ENCODE data around the gene ALDH3A1.
A peak's percentile ranks its signal among the peaks of the same experiment; 100 is the strongest.

ALDH3A1 gene

DNA sequence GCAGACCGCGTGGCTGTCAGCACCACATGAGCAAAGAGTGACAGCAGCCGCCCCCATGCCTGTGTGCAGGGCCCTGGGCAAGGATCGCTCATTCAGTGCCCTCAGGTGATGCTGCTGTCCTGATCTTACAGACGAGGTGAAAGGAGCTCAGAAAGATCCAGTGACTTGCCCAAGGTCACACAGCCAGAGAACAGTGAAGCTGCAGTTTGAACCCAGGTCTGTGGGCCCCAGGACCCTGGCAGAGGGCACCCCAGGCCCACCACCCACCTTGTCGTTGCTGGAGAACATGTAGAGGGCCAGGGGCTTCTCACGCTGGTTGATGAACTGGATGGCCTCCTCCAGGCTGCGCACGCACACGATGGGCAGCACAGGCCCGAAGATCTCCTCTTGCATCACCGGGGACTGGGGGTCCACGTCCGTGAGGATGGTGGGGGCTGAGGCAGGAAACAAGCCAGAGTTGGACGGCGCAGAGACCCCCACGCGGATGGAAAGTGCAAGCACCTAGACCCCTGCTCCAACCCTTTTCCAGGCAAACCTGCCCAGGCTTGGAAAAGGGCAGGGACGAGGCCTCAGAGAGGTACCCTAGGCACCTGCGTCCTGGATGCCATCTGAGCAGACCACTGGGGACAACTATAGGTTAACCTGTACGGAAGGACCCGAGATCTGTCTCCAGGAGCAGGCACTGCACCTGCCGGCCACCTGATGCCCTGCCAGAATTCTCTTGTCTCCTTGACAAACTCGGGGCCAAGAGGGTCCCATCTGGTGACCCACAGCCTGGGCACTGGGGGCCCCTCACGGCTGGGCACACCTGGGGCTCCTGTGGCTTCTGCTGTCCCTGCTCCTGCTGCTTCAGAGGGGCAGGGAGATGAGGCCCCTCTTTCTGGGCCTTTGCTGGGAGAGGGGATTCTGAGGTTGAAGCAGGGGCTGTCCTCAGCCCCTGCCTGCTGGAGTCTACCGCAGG lies 8.6 kb downstream of the ALDH3A1 start:
- DNase-seq: no peak

DNA sequence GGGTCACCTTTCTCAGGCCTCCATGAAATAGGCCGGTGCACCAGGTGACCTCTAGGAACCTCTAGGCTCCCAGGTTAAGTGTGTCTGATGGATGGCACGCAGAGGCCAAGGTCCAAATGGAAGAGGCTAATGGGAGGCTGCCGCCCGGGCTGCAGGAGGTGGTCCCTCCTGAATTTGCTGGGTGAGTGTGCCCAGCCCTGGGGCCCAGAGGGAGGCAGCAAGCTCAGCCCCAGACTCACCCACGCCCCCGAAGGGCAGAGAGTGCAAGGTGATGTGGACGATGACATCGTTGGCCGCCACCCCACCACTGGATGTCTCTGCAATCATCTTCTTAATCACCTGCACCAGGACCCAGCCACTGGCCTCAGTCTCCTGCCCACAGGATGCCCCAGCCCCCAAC lies 9.3 kb downstream of the ALDH3A1 start:
- no peak for DNase-seq

DNA sequence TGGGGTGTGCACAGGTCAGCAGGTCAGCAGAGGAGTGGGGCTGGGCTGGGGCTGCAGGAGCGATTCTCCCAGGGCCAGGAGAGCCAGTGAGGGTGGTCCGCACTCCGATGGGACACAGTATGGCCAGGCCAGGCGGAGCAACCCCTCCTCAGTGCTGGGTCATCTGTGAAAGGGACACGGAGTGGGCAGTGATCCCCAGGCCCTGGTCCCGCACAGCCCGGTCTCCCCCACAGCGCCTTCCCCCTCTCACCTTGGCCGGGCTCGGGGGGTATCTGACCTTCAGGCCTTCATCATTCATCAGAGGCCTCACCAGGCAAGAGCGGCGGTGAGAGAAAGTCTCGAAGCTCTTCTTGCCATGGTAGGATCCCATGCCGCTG lies 10.0 kb downstream of the ALDH3A1 start:
- no peak for DNase-seq

DNA sequence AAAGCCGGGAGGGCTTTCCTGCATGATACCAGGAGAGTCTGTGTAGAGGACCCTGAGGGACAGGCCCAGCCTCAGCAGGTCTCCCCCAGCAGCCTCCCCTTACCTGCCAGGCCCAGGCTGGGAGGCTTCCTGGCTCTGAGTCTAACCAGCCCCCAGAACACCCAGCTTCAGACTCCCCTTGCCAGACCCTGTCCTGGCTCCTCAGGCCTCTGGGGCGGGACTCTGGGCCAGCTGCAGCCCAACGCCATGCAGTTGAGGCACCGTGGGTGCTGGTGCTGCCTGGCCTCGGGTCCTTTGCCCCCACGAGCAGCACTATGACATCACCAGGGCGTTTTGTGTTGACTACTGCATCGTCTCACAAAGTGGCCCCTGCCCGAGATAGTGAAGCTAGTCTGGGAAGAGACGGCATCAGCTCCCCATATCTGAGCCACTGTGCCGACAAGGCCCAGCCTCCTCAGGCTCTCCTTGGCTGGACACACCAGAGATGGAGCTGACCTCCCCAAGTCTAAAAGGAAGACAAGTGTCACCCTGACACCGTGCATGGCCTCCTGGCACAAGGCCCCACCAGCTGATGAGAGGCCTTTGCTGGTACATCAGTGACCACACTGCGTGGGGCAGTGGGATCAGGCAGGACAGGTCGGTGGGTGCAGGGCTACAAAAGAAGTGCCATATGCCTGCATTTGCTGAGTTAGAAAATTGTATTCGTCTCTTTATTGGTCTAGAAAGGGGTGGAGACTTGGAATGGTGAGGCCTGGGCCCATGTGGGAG lies 10.6 kb downstream of the ALDH3A1 start:
- no peak for DNase-seq

DNA sequence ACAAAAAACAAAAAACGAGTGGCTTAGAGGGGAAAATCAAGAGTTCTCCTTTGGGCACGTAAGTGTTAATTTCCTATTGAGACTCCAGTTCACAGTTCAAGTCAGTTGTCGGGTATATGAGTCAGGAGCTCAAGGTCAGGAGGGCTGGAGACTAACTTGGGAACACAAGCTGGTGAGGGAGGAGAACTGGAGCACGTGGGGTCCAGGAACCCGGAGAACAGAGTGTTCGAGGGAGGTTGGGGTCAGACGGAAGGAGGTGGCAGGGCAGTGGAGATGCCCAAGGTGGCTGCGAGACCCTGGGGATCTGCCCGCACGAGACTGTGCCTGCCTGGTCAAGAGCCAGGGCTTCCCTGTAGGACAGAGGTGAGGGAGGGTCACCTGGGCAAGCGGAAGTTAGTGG lies 12.0 kb downstream of the ALDH3A1 start:
- no peak for DNase-seq

DNA sequence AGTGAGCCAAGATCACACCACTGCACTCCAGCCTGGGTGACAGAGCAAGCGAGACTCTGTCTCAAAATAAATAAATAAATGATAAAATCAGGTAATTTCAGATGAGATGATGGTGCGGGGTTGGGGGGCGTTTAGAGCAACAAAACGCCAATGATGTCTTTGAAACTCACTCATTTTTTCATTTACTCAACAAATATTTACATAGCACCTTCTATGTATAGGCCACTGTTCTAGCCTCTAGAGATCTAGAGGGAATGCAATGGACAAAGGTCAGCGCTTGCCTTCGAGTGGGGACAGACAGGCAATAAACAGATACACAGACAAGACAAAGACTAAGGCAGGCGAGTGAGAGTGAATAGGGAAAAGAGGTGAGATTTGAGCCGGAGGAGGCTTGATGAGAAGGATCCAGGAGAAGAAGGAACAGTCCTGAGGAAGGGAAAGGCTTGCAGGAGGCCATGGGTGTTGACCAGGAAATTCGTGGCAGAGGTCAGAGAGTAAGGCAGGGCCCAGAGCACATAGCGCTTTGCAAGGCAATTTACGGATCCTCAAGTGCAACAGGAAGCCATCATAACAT lies 14.1 kb downstream of the ALDH3A1 start:
- no peak for DNase-seq

DNA sequence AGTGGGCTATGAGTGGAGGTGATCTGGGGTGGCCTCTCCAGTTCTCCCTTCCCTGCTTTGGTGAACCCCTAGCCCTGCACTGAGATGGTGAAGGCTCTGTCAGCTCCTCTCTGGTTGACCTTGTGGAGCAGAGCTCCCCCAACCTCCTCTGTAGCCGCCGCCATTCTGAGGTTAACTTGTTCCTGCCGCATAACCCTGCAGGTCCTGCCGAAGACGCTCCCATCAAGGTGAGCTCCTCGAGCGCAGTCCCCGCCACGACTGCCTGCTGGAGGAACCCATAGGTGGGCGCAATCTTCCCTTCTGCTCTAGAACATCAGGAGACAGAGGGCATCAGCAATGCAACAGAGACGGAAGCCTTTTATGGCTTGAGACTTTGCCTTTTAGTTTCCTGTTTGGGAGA lies 16.5 kb downstream of the ALDH3A1 start:
- no peak for DNase-seq

DNA sequence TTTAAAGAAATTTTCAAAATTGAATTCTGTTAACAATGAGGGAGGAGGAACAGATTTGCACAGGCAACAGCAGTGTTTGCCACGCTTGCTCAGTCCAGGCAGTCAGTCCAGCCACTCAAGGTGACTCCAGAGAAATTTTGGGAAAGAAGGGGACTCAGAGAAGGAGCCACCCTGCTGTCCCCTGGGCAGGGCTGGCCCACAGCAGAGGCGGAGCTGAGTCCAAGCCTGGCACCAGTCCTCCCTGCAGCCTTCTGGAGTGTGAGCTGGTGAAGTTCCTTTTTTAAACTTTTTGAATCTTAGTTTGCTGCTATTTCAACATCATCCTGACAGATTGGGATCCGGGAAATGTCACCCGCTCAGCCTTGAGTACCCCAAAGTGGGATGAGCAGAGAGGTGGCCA lies 17.3 kb downstream of the ALDH3A1 start:
- DNase-seq: no peak

DNA sequence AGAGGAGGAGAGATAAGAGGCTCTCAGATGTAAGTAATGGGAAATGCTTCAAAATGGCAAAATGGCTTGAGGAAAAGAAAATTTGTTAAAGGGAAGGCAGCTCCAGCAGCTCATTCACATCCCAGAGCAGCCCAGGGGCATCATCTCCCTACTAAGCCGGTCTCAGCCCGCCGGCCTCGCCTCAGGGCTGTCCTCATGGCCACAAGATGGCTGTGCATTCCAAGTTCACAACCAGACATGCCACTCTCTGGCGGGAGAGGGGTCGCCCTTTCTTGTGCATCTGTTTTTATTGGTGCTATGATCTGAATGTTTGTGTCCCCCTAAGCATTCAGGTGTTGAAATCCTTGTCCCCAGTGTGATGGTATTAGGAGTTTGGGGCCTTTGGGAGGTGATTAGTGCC lies 18.2 kb downstream of the ALDH3A1 start:
- DNase-seq: no peak

DNA sequence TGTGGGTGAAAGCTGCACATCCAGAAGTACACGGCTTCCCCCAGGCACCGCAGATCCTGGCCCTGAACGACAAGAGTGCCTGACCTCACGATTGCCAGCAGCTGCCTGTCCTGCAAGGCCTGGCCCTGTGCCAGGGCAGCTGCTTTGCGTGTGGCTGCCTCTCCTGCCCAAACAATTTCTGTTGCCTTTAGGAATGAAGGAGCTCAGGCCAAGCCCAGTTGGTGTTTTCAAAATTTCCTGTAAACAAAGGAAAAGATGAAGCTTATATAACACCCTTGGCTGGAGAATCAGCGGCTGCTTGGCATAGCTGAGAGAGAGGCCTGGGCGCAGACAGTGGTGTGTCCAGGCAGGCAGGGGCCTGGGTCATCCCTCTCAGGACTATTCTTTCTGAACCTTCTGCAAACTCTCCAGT lies 20.0 kb downstream of the ALDH3A1 start:
- no peak for DNase-seq

DNA sequence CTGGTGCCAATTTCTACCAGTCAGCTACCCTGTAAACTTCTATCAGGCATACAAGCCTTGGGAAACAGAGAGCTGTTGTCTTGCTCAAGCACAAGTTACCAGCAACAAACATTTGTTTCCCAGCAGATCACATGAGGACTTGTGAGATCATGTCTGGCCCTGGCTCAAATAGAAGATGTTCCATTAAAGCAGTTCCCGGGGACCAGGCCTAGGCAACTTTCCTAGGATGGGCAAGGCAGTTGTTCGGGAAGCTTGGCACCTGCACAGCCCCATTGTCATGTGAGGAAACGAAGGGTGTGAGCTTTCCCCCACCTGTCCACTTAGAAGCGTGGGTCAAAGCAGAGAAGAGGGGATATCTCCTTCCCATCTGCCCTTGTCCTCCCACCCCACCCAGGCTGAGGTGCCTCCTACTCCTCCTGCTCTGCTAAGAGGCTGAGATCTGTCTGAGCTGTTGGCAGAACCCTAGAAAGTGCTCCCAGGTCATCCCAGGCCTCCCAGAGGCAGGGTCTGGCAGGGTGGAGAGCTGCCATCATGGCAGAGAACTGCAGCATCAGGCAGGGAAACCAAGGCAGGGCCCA lies 20.5 kb downstream of the ALDH3A1 start:
- DNase-seq: no peak

DNA sequence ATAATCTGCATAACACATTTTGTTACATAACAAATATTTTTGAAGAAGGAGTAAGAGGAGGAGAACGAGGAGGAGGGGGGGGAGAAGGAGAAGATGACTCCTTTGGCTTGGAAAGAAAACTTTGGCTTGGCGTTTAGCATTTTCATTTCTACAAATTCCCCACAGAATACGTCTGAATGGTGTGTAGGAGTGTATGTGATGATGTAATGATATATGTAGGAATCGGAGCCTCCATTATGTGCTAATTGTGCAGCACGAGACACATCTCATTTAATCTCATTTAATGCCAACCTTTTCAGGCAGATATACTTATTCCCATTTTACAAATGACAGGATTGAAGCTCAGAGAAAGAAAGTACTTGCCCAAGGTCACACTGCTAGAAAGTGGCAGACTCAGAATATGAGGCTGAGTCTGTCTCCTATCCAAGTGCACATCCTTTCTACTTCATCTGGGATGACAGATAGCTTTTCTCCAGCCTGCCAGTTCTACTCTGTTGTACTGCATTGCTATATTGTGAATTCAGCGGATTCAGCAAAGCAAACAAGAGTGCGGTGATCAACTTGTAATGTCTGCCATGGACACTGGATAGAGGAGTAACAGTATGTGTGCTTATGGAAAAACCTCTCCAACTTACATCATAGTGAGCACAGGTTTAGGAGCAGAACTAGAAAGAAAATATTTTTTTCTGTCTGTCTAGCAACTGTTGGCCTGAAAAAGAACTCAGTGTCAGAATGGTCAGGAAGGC lies 21.3 kb downstream of the ALDH3A1 start:
- DNase-seq: no peak

DNA sequence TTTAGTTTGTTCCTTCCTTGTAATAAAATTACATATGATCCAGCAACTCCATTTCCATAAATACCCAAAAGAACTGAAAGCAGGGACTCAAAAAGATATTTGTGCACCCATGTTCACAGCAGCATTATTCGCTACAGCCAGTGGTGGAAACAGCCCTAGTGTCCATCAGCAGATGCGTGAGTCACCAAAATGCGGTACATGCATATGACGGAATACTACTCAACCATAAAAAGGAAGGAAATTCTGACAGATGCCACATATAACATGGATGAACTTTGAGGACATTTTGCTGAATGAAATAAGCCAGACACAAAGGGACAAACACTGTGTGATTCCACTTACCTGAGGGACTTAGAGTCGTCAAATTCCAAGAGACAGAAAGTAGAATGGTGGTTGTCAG lies 22.6 kb downstream of the ALDH3A1 start:
- no peak for DNase-seq

DNA sequence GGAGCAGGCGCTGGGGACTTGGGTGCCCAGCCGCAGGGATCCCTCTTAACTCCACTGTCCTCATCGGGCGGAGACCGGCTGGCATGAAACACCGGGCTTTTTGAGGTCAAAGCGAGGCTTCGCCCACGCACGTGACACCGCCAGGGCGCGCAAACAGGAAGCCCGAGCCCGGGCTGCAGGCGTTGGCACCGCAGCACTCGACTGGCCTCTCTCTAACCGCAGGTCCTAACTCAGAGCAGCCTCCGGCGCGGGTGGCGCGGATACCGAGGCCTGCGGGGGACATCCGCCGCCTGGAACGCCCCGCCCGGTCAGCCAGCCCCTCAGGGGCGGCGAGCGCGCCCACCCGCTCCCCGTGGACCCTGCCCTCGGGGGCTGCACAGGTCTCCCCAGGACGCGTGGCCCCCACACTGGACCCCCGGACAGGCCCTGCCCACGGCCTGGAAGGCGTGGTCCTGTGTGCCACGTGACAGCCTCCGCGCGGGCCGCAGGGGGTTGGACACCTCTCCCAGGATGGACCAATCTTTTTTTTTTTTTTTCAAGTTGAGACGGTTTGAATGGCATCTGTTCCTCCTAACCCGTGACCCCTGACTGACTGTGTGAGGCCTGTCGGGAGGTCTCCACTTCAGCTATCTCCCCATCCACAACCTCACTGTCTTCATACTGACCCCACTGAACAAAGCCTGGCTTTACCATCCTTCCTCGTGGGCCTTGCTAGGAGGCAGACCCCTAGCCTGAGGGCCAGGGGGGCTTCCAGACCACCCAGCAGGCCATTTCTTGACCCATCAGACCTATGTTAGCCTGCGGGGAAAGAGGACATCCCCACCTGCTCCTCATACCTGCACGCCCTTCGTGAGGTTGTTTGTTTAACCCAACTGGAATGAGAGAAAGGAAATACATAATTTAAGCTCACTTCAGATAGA lies 23.3 kb downstream of the ALDH3A1 start:
- peak; percentile 1 for DNase-seq

DNA sequence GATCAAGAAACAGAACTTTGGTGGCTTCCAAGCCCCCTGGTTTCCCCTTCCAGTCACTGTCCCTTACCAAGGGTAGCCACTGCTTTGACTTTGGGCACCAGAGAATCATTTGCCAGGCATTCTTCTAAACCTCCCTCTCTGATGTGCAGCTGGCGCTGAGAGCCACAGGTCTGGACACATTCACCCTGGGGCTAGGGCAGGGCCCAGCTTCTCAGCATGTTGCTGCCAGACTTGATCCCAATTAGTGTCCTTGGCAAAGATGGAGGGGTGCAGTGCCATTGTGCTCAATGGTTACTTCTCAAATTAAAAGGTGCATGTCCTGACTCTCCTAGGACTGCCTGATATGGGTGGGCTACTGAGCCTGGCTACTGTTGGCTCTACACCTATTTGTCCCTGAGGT lies 24.1 kb downstream of the ALDH3A1 start:
- no peak for DNase-seq

DNA sequence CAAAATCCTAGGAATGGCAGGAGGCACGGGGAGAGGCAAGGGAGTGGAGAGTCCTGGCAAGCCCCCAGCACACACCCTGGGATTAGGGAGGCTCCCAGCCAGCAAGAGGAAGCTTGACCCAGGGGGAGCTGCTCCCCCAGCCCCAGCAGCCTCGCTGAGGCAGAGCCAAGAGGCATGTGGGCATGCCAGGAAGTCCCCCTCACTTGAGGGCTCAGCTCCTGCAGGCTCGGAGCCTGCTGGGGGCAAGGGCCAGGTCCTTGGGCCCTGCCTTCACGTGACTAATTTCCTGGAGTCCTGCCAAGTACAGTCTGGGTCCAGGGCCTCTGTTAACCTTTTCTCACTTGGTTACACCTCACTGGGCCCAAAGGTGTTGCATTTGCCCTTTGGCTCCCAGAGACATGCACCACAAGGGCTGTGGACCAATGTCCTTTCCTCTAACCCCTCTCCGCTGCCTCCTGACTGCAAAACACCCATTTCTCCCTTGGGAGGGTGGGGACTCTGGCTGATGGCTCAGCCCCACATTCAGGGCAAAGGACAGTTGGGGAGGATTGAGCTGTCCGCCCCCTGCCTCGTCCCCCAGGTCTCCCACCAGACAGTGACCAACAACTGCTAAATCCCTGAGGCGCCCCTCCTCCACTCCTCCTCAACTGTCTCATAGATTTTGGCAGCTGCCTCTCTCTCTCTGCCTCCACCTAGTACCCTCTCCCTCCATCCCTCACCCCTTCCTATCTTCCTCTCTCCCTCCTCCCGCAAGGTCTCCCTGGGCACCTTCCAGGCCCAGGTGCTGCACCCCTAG lies 27.3 kb downstream of the ALDH3A1 start:
- no peak for DNase-seq

DNA sequence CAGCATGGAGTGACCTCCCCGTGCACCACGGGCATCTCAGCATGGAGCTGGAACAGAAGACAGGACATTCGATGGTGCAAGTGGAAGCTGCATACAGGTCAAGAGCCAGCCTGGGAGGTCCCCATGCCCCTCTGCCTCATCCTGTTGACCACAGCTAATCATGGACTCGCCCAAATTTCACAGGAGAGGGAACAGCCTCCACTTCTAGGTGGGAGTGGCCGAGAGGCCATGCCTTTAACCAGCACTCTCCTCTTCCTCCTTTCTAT lies 28.0 kb downstream of the ALDH3A1 start:
- DNase-seq: no peak

DNA sequence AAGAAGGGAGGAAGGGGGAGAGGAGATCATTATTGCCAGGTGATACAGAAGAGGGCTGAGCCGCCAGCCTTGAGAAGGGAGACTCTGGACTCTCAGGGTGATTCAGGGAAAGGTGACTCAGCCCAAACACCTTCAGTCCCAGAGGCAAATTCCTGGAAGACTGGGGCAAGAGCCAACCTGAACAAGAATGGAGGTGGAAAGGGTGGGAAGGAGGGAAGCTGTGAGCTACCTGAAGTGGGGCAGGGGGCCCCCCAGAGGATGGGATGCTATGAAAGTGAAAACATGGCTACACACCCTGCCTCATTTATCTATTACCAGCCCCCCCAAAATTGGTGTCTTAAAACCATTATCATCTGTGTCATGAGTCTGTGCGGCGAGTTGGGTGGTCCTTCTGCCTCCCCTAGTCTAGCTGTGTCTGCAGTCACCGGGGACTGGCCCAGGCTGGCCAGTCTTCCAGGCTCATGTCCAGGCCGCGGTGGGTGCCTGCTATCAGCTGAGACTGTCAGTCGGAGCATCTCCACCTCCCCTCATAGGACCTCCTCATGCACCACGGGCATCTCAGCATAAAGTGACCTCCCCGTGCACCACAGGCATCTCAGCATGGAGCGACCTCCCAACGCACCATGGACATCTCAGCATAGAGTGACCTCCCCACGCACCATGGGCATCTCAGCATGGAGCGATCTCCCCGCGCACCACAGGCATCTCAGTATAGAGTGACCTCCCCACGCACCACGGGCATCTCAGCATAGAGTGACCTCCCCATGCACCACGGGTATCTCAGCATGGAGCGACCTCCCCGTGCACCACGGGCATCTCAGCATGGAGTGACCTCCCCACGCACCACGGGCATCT lies 28.5 kb downstream of the ALDH3A1 start:
- no peak for DNase-seq

DNA sequence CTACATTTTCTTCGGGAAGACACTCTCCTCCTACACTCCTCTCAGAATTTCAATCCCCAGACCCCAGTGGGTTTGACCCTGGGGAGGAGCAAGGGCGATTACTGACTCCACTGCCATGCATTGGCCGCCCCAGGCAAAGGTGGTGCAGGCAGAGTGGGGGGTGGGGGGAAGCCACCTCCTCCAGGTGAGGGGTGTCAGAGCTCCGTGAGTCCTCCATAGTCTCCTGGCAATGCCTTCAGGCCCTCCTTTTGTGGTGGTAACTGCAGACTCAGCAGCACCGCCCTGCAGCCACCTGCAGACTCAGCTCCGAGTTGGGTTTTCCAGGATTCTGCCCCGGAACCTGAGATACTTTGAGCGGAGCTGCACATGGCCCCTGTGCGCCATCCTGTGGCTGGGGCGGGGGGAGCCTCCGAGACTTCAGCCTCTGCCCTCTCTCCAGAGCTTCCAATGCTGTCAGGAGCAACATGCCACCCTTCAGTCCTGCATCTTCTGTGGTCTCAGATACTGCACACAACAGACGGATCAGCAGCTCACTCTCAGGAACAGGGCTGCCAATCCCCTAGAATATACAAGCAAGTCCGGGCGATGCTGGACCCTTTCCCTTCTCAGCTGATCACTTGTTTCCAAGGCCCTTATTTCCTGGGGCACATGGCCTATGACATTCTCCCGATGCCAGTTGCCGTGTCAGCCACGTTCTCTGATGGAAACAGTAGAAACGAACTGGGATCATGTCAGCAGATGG lies 29.3 kb downstream of the ALDH3A1 start:
- DNase-seq: no peak
